AG04449 (cell line): Measurements from ENCODE around the gene TGM5.

ENCODE experiments used
- CTCF ChIA-PET: fragments of 350-600 bp; formaldehyde crosslinking; extraction: SDS; loops from one replicate; lab custom pipeline; 2021; ENCODE audit warnings: antibody characterized with exemption; lab: Yijun Ruan, JAX
- POLR2A ChIA-PET: fragments of 400-600, 350-600 bp; formaldehyde crosslinking; extraction: SDS; loops from one replicate; lab custom pipeline; 2020; ENCODE audit warnings: antibody characterized with exemption, inconsistent platforms; lab: Yijun Ruan, JAX
- DNase-seq: peaks from one replicate; pipeline ENCODE4 v3.0.0-alpha.2; 2010; ENCODE audit warnings: low read depth, low spot score
- H3K4me3 ChIP-seq: 2 replicates; pipeline ENCODE4 v1.5.1; 2011; ENCODE audit warnings: low read depth, mild to moderate bottlenecking, control low read depth, low read length
- CTCF ChIP-seq: IDR thresholded peaks from one replicate; pipeline ENCODE4 v1.5.1; 2011; ENCODE audit warnings: mild to moderate bottlenecking, moderate library complexity, low read length, control low read depth, inconsistent platforms; ENCODE audit not compliant: insufficient read depth; ENCODE audit errors: missing control alignments

TGM5 gene

GRCh38 chr15:43214169-43214568, 52.6 kb downstream of the TGM5 start:
- POLR2A ChIA-PET: interaction anchor here (0.6 kb wide), 1 partner anchor 918 kb away, joined by 3 read pairs; no protein-coding TSS in a partner anchor
- DNase-seq: no peak
- TF ChIP-seq CTCF: no peak
- CTCF ChIA-PET: interaction anchor here (1.9 to 10.4 kb wide), 4 partner anchors 9 to 71 kb away, joined by 4 to 84 read pairs (median 74); no protein-coding TSS in a partner anchor
- no peak overlapping the region for H3K4me3 ChIP-seq

GRCh38 chr15:43213466-43213865, 53.3 kb downstream of the TGM5 start:
- ChIA-PET POLR2A (interaction anchor here (0.6 kb wide), 1 partner anchor 917 kb away, joined by 3 read pairs; no protein-coding TSS in a partner anchor), CTCF (interaction anchor here (1.9 to 10.4 kb wide), 4 partner anchors 8 to 72 kb away, joined by 4 to 84 read pairs (median 74); no protein-coding TSS in a partner anchor)
- no peak overlapping the region for H3K4me3 ChIP-seq
- no peak for DNase-seq
- TF ChIP-seq CTCF: no peak

- TF ChIP-seq CTCF: no peak
- DNase-seq: no peak
- no peak overlapping the region for H3K4me3 ChIP-seq
- ChIA-PET CTCF (interaction anchor here (0.7 to 10.4 kb wide), 5 partner anchors 8 to 73 kb away, joined by 3 to 84 read pairs (median 73); no protein-coding TSS in a partner anchor), POLR2A (no interaction called here)
Measured at GRCh38 chr15:43212951-43213350, 53.8 kb downstream of the TGM5 start.

- ChIA-PET CTCF (interaction anchor here (0.7 to 10.4 kb wide), 4 partner anchors 7 to 73 kb away, joined by 3 to 84 read pairs (median 74); no protein-coding TSS in a partner anchor), POLR2A (no interaction called here)
- H3K4me3 ChIP-seq: no peak overlapping the region
- no peak for TF ChIP-seq CTCF
- no peak for DNase-seq
Measured at GRCh38 chr15:43212299-43212698, 54.4 kb downstream of the TGM5 start.

- TF ChIP-seq CTCF: no peak
- no peak overlapping the region for H3K4me3 ChIP-seq
- DNase-seq: no peak
- CTCF ChIA-PET: interaction anchor here (0.9 to 10.4 kb wide), 6 partner anchors 6 to 74 kb away, joined by 3 to 84 read pairs (median 38); no protein-coding TSS in a partner anchor
- POLR2A ChIA-PET: no interaction called here
Measured at GRCh38 chr15:43211224-43211735, 55.4 kb downstream of the TGM5 start.

GRCh38 chr15:43210807-43211206, 55.9 kb downstream of the TGM5 start:
- ChIA-PET POLR2A (no interaction called here), CTCF (interaction anchor here (0.9 to 10.4 kb wide), 6 partner anchors 8 to 75 kb away, joined by 3 to 84 read pairs (median 6); partner anchors contain the start of gene CCNDBP1)
- DNase-seq: no peak

More at GRCh38 chr15:43210807-43211206, 55.9 kb downstream of the TGM5 start:
- TF ChIP-seq CTCF: no peak
- no peak overlapping the region for H3K4me3 ChIP-seq
